Articular chondrocyte of knee joint (primary cell): Measurements from ENCODE around the gene FUNDC2. TPM values are rescaled to one million over a fixed set of nuclear protein-coding genes. Genes with fewer than 3 reads are reported as not detected.

Experiments
- total RNA-seq: library from RNA; depleted of rRNA; stranded (reverse); fragments of >200 nt; gene quantifications from 2 replicates; pipeline ENCODE4 v1.2.3, GENCODE V29; 2012

Gene FUNDC2
- 60.0 and 70.6 TPM in 2 replicates for total RNA-seq

GRCh38 chrX:155026727-155027508, at the start of gene FUNDC2:
Gene FUNDC2 (plus strand): TSS chrX:155026844. CDS start chrX:155026939, 95 bp downstream.

GRCh38 chrX:155022585-155022984, 4.1 kb upstream of the FUNDC2 start, which contains the start of gene F8:
Gene F8 (minus strand): TSS chrX:155022723. CDS start chrX:155022552, 171 bp downstream.

GRCh38 chrX:155070975-155071693, 44.5 kb downstream of the FUNDC2 start, which contains the start of the genes BRCC3, CMC4 and MTCP1:
Gene BRCC3 (plus strand): TSS chrX:155071508. CDS start chrX:155071528, 20 bp downstream.
Gene CMC4 (minus strand): TSS chrX:155071136. CDS start chrX:155064023, 7,113 bp downstream.
Gene MTCP1 (minus strand): TSS chrX:155071136. CDS start chrX:155066010, 5,126 bp downstream.

Other genes with a start within 250 kb of the FUNDC2 start
- gene MPP1, start 221.4 kb upstream of the FUNDC2 start, total RNA-seq: 16.8 and 18.6 TPM in 2 replicates
- gene SMIM9, start 192.2 kb upstream of the FUNDC2 start, total RNA-seq: 0.22 TPM in 1 of 2 replicates, not detected in the other
- gene F8A1, start 140.5 kb upstream of the FUNDC2 start, total RNA-seq: 2.9 and 4.2 TPM in 2 replicates
- 16.5 and 18.4 TPM in 2 replicates for gene F8, start 4.1 kb upstream of the FUNDC2 start, total RNA-seq
- 12.9 and 16.4 TPM in 2 replicates for gene CMC4, start 44.3 kb downstream of the FUNDC2 start, total RNA-seq
- 5.3 and 6.9 TPM in 2 replicates for gene MTCP1, start 44.3 kb downstream of the FUNDC2 start, total RNA-seq
- gene BRCC3, start 44.7 kb downstream of the FUNDC2 start, total RNA-seq: 13.3 and 15.2 TPM in 2 replicates
- 63.8 and 67.0 TPM in 2 replicates for gene VBP1, start 189.6 kb downstream of the FUNDC2 start, total RNA-seq
- gene RAB39B, start 237.6 kb downstream of the FUNDC2 start, total RNA-seq: 0.52 and 0.86 TPM in 2 replicates